SU-DHL-6 (cell line): ENCODE data around the gene GGA1.

Experiments used
- H2AFZ ChIP-seq: fragments of 200-600 bp; sonication (generic); 2 replicates; pipeline ENCODE4 v1.6.1; 2014; ENCODE audit warnings: low read depth, mild to moderate bottlenecking, moderate library complexity, mixed read lengths, antibody characterized with exemption, low read length; ENCODE audit not compliant: severe bottlenecking
- H3F3A ChIP-seq: fragments of 200-600 bp; shearing (Covaris generic); 2 replicates; pipeline ENCODE4 v1.6.0; 2016; ENCODE audit warnings: antibody characterized with exemption, mild to moderate bottlenecking; ENCODE audit not compliant: insufficient read depth
- H3K27ac ChIP-seq: fragments of 200-600 bp; sonication (generic); 2 replicates; pipeline ENCODE4 v1.5.1; 2016; ENCODE audit warnings: low read depth, mild to moderate bottlenecking, low read length, moderate library complexity, mixed read lengths
- H3K27me3 ChIP-seq: fragments of 200-600 bp; sonication (generic), shearing (Covaris generic); 2 replicates; pipeline ENCODE4 v1.6.0; 2014; ENCODE audit warnings: mild to moderate bottlenecking, low read length
- H3K36me3 ChIP-seq: fragments of 200-600 bp; sonication (generic); 2 replicates; pipeline ENCODE4 v1.6.1; 2014; ENCODE audit warnings: mild to moderate bottlenecking, low read length, mixed read lengths
- H3K4me2 ChIP-seq: fragments of 300-600, 200-600 bp; shearing (Covaris generic), sonication (generic); 2 replicates; pipeline ENCODE4 v1.6.0; 2014; ENCODE audit warnings: low read length, low read depth, mild to moderate bottlenecking; ENCODE audit not compliant: poor library complexity, severe bottlenecking
- H3K4me3 ChIP-seq: fragments of 200-600 bp; sonication (generic); 2 replicates; pipeline ENCODE4 v1.5.1; 2014; ENCODE audit warnings: antibody characterized with exemption, low read length, mild to moderate bottlenecking, mixed read lengths; ENCODE audit not compliant: insufficient read depth, poor library complexity, severe bottlenecking
- H3K79me2 ChIP-seq: fragments of 200-600 bp; sonication (generic); 2 replicates; pipeline ENCODE4 v1.6.1; 2014; ENCODE audit warnings: mild to moderate bottlenecking, low read length, moderate library complexity; ENCODE audit not compliant: insufficient read depth
- H3K9ac ChIP-seq: fragments of 200-600 bp; sonication (generic); 2 replicates; pipeline ENCODE4 v1.7.0; 2014; ENCODE audit warnings: mild to moderate bottlenecking, low read length
- H3K9me2 ChIP-seq: fragments of 200-600 bp; sonication (generic); replicated peaks from 2 replicates; pipeline ENCODE4 v1.6.1; 2014; ENCODE audit warnings: low read length; ENCODE audit not compliant: insufficient read depth
- H3K9me3 ChIP-seq: fragments of 200-600 bp; sonication (generic); 2 replicates; pipeline ENCODE4 v1.6.1; 2014; ENCODE audit warnings: low read length, mixed read lengths; ENCODE audit not compliant: insufficient read depth
- H4K20me1 ChIP-seq: fragments of 200-600 bp; sonication (generic); 2 replicates; pipeline ENCODE4 v1.6.1; 2014; ENCODE audit warnings: low read depth, mild to moderate bottlenecking, antibody characterized with exemption, low read length, moderate library complexity, mixed read lengths
- CTCF ChIP-seq: fragments of 200-600 bp; sonication (generic); IDR thresholded peaks from one replicate; pipeline ENCODE4 v1.5.1; 2017; ENCODE audit warnings: antibody characterized with exemption, mild to moderate bottlenecking, low read length, moderate library complexity; ENCODE audit not compliant: insufficient read depth, poor library complexity, severe bottlenecking
- EZH2phosphoT487 ChIP-seq: fragments of 200-600 bp; sonication (generic), shearing (Covaris generic); conservative IDR thresholded peaks from 2 replicates; pipeline ENCODE4 v1.6.1; 2018; ENCODE audit warnings: mild to moderate bottlenecking, antibody characterized with exemption, low read length, moderate library complexity, mixed read lengths

Gene GGA1

GRCh38 chr22:37568448-37569008 lies 40.1 kb upstream of the GGA1 start:
- Histone ChIP-seq H3K9ac (no peak overlapping the region), H3K9me2 (no peaks in the 10 kb centered on the region), H3K27ac (no peak overlapping the region), H4K20me1 (no peaks in the 10 kb centered on the region), H3K4me3 (no peak overlapping the region), H2AFZ (no peak overlapping the region), H3K9me3 (no peaks in the 10 kb centered on the region), H3K4me2 (no peak overlapping the region), H3F3A (no peaks in the 10 kb centered on the region), H3K27me3 (no peaks in the 10 kb centered on the region), H3K36me3 (no peaks in the 10 kb centered on the region), H3K79me2 (no peaks in the 10 kb centered on the region)
- TF ChIP-seq CTCF, result no peak
- no peak for TF ChIP-seq EZH2phosphoT487

GRCh38 chr22:37569009-37569920 lies 39.4 kb upstream of the GGA1 start:
- H2AFZ ChIP-seq, result no peak overlapping the region
- H3K79me2 ChIP-seq, result no peaks in the 10 kb centered on the region
- H3K36me3 ChIP-seq, result no peaks in the 10 kb centered on the region
- H3F3A ChIP-seq, result no peaks in the 10 kb centered on the region
- no peak overlapping the region for H3K27ac ChIP-seq
- TF ChIP-seq EZH2phosphoT487 (no peak), CTCF (no peak)
- H3K4me2 ChIP-seq, result no peak overlapping the region
- no peaks in the 10 kb centered on the region for H4K20me1 ChIP-seq
- H3K9me2 ChIP-seq, result no peaks in the 10 kb centered on the region
- no peak overlapping the region for H3K9ac ChIP-seq
- H3K9me3 ChIP-seq, result no peaks in the 10 kb centered on the region
- no peak overlapping the region for H3K4me3 ChIP-seq
- H3K27me3 ChIP-seq, result no peaks in the 10 kb centered on the region

GRCh38 chr22:37569921-37570660 lies 38.5 kb upstream of the GGA1 start:
- no peak overlapping the region for H3K9ac ChIP-seq
- H3K4me2 ChIP-seq, result no peak overlapping the region

More at GRCh38 chr22:37569921-37570660, 38.5 kb upstream of the GGA1 start:
- H3F3A ChIP-seq, result no peaks in the 10 kb centered on the region
- TF ChIP-seq CTCF (no peak), EZH2phosphoT487 (no peak)
- no peaks in the 10 kb centered on the region for H3K36me3 ChIP-seq
- H2AFZ ChIP-seq, result no peak overlapping the region
- H3K79me2 ChIP-seq, result no peaks in the 10 kb centered on the region
- H3K4me3 ChIP-seq, result no peak overlapping the region
- H3K27ac ChIP-seq, result no peak overlapping the region
- no peaks in the 10 kb centered on the region for H4K20me1 ChIP-seq
- no peaks in the 10 kb centered on the region for H3K27me3 ChIP-seq
- H3K9me3 ChIP-seq, result no peaks in the 10 kb centered on the region
- H3K9me2 ChIP-seq, result no peaks in the 10 kb centered on the region
